HEK293 (cell line): ENCODE data around the gene PKIG.

Experiments
- GLI4 ChIP-seq: fragments of 450-650 bp; formaldehyde crosslinking; IDR thresholded peaks from 2 replicates; pipeline ENCODE4 v1.5.1; 2016; ENCODE audit warnings: missing biosample characterization, missing genetic modification characterization
- HOXA7 ChIP-seq: sonication (generic); formaldehyde crosslinking; IDR thresholded peaks from 2 replicates; pipeline ENCODE4 v1.8.1; 2022; ENCODE audit warnings: missing genetic modification reagents, borderline replicate concordance
- KLF9 ChIP-seq: fragments of 450-650 bp; formaldehyde crosslinking; IDR thresholded peaks from 2 replicates; pipeline ENCODE4 v1.5.1; 2016; ENCODE audit warnings: missing biosample characterization, missing genetic modification characterization, low read depth
- MZF1 ChIP-seq: fragments of 450-650 bp; formaldehyde crosslinking; IDR thresholded peaks from 2 replicates; pipeline ENCODE4 v1.5.1; 2017; ENCODE audit warnings: missing biosample characterization, missing genetic modification characterization, borderline replicate concordance
- OVOL3 ChIP-seq: fragments of 450-650 bp; formaldehyde crosslinking; IDR thresholded peaks from 2 replicates; pipeline ENCODE4 v1.5.1; 2016; ENCODE audit warnings: missing biosample characterization, missing genetic modification characterization
- TRIM28 ChIP-seq: IDR thresholded peaks from 2 replicates; pipeline ENCODE4 v1.6.1; 2011; ENCODE audit warnings: low read length, control low read depth, borderline replicate concordance
- YY1 ChIP-seq: fragments of 450-650 bp; formaldehyde crosslinking; IDR thresholded peaks from 2 replicates; pipeline ENCODE4 v1.5.1; 2018; ENCODE audit warnings: missing biosample characterization, missing genetic modification characterization
- ZBTB21 ChIP-seq: fragments of 450-650 bp; formaldehyde crosslinking; IDR thresholded peaks from 2 replicates; pipeline ENCODE4 v1.5.1; 2017; ENCODE audit warnings: missing biosample characterization, missing genetic modification characterization
- ZBTB8A ChIP-seq: fragments of 450-650 bp; formaldehyde crosslinking; IDR thresholded peaks from 2 replicates; pipeline ENCODE4 v1.5.1; 2016; ENCODE audit warnings: missing biosample characterization, missing genetic modification characterization
- ZNF10 ChIP-seq: fragments of 450-650 bp; formaldehyde crosslinking; IDR thresholded peaks from 2 replicates; pipeline ENCODE4 v1.5.1; 2017; ENCODE audit warnings: missing biosample characterization, missing genetic modification characterization
- ZNF140 ChIP-seq: fragments of 450-650 bp; formaldehyde crosslinking; IDR thresholded peaks from 2 replicates; pipeline ENCODE4 v1.5.1; 2016; ENCODE audit warnings: missing biosample characterization, missing genetic modification characterization
- ZNF155 ChIP-seq: fragments of 450-650 bp; formaldehyde crosslinking; IDR thresholded peaks from 2 replicates; pipeline ENCODE4 v1.5.1; 2016; ENCODE audit warnings: missing biosample characterization, missing genetic modification characterization
- ZNF16 ChIP-seq: fragments of 450-650 bp; formaldehyde crosslinking; IDR thresholded peaks from 2 replicates; pipeline ENCODE4 v1.5.1; 2016; ENCODE audit warnings: low read depth, missing biosample characterization, missing genetic modification characterization
- ZNF248 ChIP-seq: fragments of 450-650 bp; formaldehyde crosslinking; IDR thresholded peaks from 2 replicates; pipeline ENCODE4 v1.5.1; 2017; ENCODE audit warnings: missing biosample characterization, missing genetic modification characterization
- ZNF324 ChIP-seq: fragments of 450-650 bp; formaldehyde crosslinking; IDR thresholded peaks from 2 replicates; pipeline ENCODE4 v1.5.1; 2016; ENCODE audit warnings: missing biosample characterization, missing genetic modification characterization
- ZNF350 ChIP-seq: fragments of 450-650 bp; formaldehyde crosslinking; IDR thresholded peaks from 2 replicates; pipeline ENCODE4 v1.5.0; 2017; ENCODE audit warnings: missing biosample characterization, mild to moderate bottlenecking, missing genetic modification characterization
- ZNF362 ChIP-seq: fragments of 450-650 bp; formaldehyde crosslinking; IDR thresholded peaks from 2 replicates; pipeline ENCODE4 v1.5.1; 2016; ENCODE audit warnings: missing biosample characterization, missing genetic modification characterization
- ZNF391 ChIP-seq: fragments of 450-650 bp; formaldehyde crosslinking; IDR thresholded peaks from 2 replicates; pipeline ENCODE4 v1.5.1; 2016; ENCODE audit warnings: low read depth, missing biosample characterization, missing genetic modification characterization, borderline replicate concordance
- ZNF416 ChIP-seq: fragments of 450-650 bp; formaldehyde crosslinking; IDR thresholded peaks from 2 replicates; pipeline ENCODE4 v1.5.1; 2016; ENCODE audit warnings: missing biosample characterization, missing genetic modification characterization
- ZNF423 ChIP-seq: fragments of 450-650 bp; formaldehyde crosslinking; IDR thresholded peaks from 2 replicates; pipeline ENCODE4 v1.5.1; 2016; ENCODE audit warnings: missing biosample characterization, missing genetic modification characterization
- ZNF48 ChIP-seq: fragments of 450-650 bp; formaldehyde crosslinking; IDR thresholded peaks from 2 replicates; pipeline ENCODE4 v1.5.1; 2016; ENCODE audit warnings: missing biosample characterization, missing genetic modification characterization
- ZNF514 ChIP-seq: fragments of 450-650 bp; formaldehyde crosslinking; IDR thresholded peaks from 2 replicates; pipeline ENCODE4 v1.5.1; 2016; ENCODE audit warnings: missing biosample characterization, missing genetic modification characterization
- ZNF521 ChIP-seq: fragments of 450-650 bp; formaldehyde crosslinking; IDR thresholded peaks from 2 replicates; pipeline ENCODE4 v1.5.1; 2017; ENCODE audit warnings: missing biosample characterization, mild to moderate bottlenecking, missing genetic modification characterization
- ZNF560 ChIP-seq: fragments of 450-650 bp; formaldehyde crosslinking; IDR thresholded peaks from 2 replicates; pipeline ENCODE4 v1.5.1; 2017; ENCODE audit warnings: missing biosample characterization, missing genetic modification characterization, borderline replicate concordance
- ZNF561 ChIP-seq: fragments of 450-650 bp; IDR thresholded peaks from 2 replicates; pipeline ENCODE4 v1.5.1; 2018; ENCODE audit warnings: missing biosample characterization, missing genetic modification characterization, borderline replicate concordance
- ZNF585B ChIP-seq: fragments of 450-650 bp; formaldehyde crosslinking; IDR thresholded peaks from 2 replicates; pipeline ENCODE4 v1.5.1; 2016; ENCODE audit warnings: missing biosample characterization, missing genetic modification characterization
- ZNF624 ChIP-seq: fragments of 450-650 bp; formaldehyde crosslinking; IDR thresholded peaks from 2 replicates; pipeline ENCODE4 v1.5.1; 2017; ENCODE audit warnings: missing biosample characterization, missing genetic modification characterization
- ZNF654 ChIP-seq: fragments of 450-650 bp; formaldehyde crosslinking; IDR thresholded peaks from 2 replicates; pipeline ENCODE4 v1.5.1; 2016; ENCODE audit warnings: low read depth, missing biosample characterization, missing genetic modification characterization
- ZNF664 ChIP-seq: fragments of 450-650 bp; formaldehyde crosslinking; IDR thresholded peaks from 2 replicates; pipeline ENCODE4 v1.5.1; 2016; ENCODE audit warnings: missing biosample characterization, missing genetic modification characterization
- ZNF670 ChIP-seq: fragments of 450-650 bp; formaldehyde crosslinking; IDR thresholded peaks from 2 replicates; pipeline ENCODE4 v1.5.1; 2016; ENCODE audit warnings: missing biosample characterization, missing genetic modification characterization, low read depth
- ZNF747 ChIP-seq: fragments of 450-650 bp; formaldehyde crosslinking; IDR thresholded peaks from 2 replicates; pipeline ENCODE4 v1.5.1; 2016; ENCODE audit warnings: missing biosample characterization, missing genetic modification characterization
- ZNF777 ChIP-seq: fragments of 450-650 bp; formaldehyde crosslinking; IDR thresholded peaks from 2 replicates; pipeline ENCODE4 v1.5.1; 2017; ENCODE audit warnings: missing biosample characterization, missing genetic modification characterization, borderline replicate concordance
- ZNF843 ChIP-seq: fragments of 450-650 bp; formaldehyde crosslinking; IDR thresholded peaks from 2 replicates; pipeline ENCODE4 v1.5.1; 2016; ENCODE audit warnings: missing biosample characterization, missing genetic modification characterization
- ZSCAN23 ChIP-seq: fragments of 450-650 bp; formaldehyde crosslinking; IDR thresholded peaks from 2 replicates; pipeline ENCODE4 v1.5.1; 2016; ENCODE audit warnings: missing biosample characterization, missing genetic modification characterization
- TF ChIP-seq, protein P1 (sequence below): fragments of 450-650 bp; formaldehyde crosslinking; IDR thresholded peaks from 2 replicates; pipeline ENCODE4 v1.5.1; 2016; ENCODE audit warnings: missing biosample characterization, missing genetic modification characterization
- TF ChIP-seq, protein P2 (sequence below): fragments of 450-650 bp; formaldehyde crosslinking; IDR thresholded peaks from 2 replicates; pipeline ENCODE4 v1.5.1; 2016; ENCODE audit warnings: missing biosample characterization, missing genetic modification characterization
- TF ChIP-seq, protein P3 (sequence below): fragments of 450-650 bp; formaldehyde crosslinking; IDR thresholded peaks from 2 replicates; pipeline ENCODE4 v1.5.1; 2016; ENCODE audit warnings: missing biosample characterization, missing genetic modification characterization

PKIG gene

GRCh38 chr20:44552950-44553908, 29.1 kb upstream of the PKIG start (continued):
- no peak for TF ChIP-seq ZNF155 (tag by site-specific recombination)
- TF ChIP-seq ZNF624 (tag by site-specific recombination), result no peak
- no peak for TF ChIP-seq ZNF654 (tag by site-specific recombination)
- TF ChIP-seq YY1 (tag by site-specific recombination), result no peak
- TF ChIP-seq ZNF362 (tag by site-specific recombination), result peak; percentile 87
- no peak for TF ChIP-seq ZNF248 (tag by site-specific recombination)
- TF ChIP-seq ZNF561, result no peak
- no peak for TF ChIP-seq ZNF670 (tag by site-specific recombination)
- no peak for TF ChIP-seq ZNF843 (tag by site-specific recombination)
- TF ChIP-seq ZNF514 (tag by site-specific recombination), result no peak
- no peak for TF ChIP-seq ZNF10
- no peak for TF ChIP-seq HOXA7
- no peak for TF ChIP-seq MZF1 (tag by site-specific recombination)
- TF ChIP-seq ZBTB21, result no peak
- TF ChIP-seq OVOL3, result no peak; the same call in 1 of the 2 replicates
- TF ChIP-seq ZNF747 (tag by site-specific recombination), result no peak
- TF ChIP-seq ZNF777 (tag by site-specific recombination), result no peak
- no peak for TF ChIP-seq ZNF423 (tag by site-specific recombination)
- TF ChIP-seq ZNF48, result no peak
- TF ChIP-seq ZBTB8A (tag by site-specific recombination), result no peak
- TF ChIP-seq ZNF560, result no peak
- no peak for TF ChIP-seq ZNF350 (tag by site-specific recombination)
- no peak for TF ChIP-seq ZNF324 (tag by site-specific recombination)
- no peak for TF ChIP-seq KLF9 (tag by site-specific recombination)
- TF ChIP-seq ZNF416 (tag by site-specific recombination), result no peak
- no peak for TF ChIP-seq ZNF521 (tag by site-specific recombination)
- TF ChIP-seq, protein P1, sequence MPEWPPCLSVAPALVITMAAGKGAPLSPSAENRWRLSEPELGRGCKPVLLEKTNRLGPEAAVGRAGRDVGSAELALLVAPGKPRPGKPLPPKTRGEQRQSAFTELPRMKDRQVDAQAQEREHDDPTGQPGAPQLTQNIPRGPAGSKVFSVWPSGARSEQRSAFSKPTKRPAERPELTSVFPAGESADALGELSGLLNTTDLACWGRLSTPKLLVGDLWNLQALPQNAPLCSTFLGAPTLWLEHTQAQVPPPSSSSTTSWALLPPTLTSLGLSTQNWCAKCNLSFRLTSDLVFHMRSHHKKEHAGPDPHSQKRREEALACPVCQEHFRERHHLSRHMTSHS (tag by site-specific recombination), result no peak
- TF ChIP-seq ZNF140, result no peak
- no peak for TF ChIP-seq ZNF585B
- TF ChIP-seq TRIM28, result peak; percentile 73
- peak; percentile 42; the same call in 1 of the 2 replicates for TF ChIP-seq ZNF664 (tag by site-specific recombination)
- TF ChIP-seq, protein P2, sequence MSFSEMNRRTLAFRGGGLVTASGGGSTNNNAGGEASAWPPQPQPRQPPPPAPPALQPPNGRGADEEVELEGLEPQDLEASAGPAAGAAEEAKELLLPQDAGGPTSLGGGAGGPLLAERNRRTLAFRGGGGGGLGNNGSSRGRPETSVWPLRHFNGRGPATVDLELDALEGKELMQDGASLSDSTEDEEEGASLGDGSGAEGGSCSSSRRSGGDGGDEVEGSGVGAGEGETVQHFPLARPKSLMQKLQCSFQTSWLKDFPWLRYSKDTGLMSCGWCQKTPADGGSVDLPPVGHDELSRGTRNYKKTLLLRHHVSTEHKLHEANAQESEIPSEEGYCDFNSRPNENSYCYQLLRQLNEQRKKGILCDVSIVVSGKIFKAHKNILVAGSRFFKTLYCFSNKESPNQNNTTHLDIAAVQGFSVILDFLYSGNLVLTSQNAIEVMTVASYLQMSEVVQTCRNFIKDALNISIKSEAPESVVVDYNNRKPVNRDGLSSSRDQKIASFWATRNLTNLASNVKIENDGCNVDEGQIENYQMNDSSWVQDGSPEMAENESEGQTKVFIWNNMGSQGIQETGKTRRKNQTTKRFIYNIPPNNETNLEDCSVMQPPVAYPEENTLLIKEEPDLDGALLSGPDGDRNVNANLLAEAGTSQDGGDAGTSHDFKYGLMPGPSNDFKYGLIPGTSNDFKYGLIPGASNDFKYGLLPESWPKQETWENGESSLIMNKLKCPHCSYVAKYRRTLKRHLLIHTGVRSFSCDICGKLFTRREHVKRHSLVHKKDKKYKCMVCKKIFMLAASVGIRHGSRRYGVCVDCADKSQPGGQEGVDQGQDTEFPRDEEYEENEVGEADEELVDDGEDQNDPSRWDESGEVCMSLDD (tag by site-specific recombination), result no peak
- TF ChIP-seq, protein P3, sequence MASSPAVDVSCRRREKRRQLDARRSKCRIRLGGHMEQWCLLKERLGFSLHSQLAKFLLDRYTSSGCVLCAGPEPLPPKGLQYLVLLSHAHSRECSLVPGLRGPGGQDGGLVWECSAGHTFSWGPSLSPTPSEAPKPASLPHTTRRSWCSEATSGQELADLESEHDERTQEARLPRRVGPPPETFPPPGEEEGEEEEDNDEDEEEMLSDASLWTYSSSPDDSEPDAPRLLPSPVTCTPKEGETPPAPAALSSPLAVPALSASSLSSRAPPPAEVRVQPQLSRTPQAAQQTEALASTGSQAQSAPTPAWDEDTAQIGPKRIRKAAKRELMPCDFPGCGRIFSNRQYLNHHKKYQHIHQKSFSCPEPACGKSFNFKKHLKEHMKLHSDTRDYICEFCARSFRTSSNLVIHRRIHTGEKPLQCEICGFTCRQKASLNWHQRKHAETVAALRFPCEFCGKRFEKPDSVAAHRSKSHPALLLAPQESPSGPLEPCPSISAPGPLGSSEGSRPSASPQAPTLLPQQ (tag by site-specific recombination), result 0 out of 2 replicates have a peak, but pooled peaks have one; percentile 3
- TF ChIP-seq GLI4 (tag by site-specific recombination), result no peak
- no peak for TF ChIP-seq ZNF391 (tag by site-specific recombination)
- TF ChIP-seq ZSCAN23 (tag by site-specific recombination), result no peak
- TF ChIP-seq ZNF16 (tag by site-specific recombination), result no peak
